ENCODE measurements around the gene PSEN1. TPM values are rescaled to one million over a fixed set of nuclear protein-coding genes. Genes with fewer than 3 reads are reported as not detected.

Gene PSEN1
- polyA plus RNA-seq: 35.3 TPM

DNA sequence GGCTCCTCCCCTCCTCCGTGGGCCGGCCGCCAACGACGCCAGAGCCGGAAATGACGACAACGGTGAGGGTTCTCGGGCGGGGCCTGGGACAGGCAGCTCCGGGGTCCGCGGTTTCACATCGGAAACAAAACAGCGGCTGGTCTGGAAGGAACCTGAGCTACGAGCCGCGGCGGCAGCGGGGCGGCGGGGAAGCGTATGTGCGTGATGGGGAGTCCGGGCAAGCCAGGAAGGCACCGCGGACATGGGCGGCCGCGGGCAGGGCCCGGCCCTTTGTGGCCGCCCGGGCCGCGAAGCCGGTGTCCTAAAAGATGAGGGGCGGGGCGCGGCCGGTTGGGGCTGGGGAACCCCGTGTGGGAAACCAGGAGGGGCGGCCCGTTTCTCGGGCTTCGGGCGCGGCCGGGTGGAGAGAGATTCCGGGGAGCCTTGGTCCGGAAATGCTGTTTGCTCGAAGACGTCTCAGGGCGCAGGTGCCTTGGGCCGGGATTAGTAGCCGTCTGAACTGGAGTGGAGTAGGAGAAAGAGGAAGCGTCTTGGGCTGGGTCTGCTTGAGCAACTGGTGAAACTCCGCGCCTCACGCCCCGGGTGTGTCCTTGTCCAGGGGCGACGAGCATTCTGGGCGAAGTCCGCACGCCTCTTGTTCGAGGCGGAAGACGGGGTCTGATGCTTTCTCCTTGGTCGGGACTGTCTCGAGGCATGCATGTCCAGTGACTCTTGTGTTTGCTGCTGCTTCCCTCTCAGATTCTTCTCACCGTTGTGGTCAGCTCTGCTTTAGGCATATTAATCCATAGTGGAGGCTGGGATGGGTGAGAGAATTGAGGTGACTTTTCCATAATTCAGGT, at the start of gene PSEN1:
Gene PSEN1, plus strand, starts transcription at position 121 of the 839 bp plus-strand sequence. CDS start 11,513 bp downstream, outside the sequence.
- Mint-ChIP-seq H3K4me1 (peaks cover 19 to 24% (median 22%) of the 10 kb centered on the region in 3 donors), H3K36me3 (peaks cover 1% of the 10 kb centered on the region), H3K27ac (peak within 1 kb of the TSS; percentile 95 to 99 (median 98)), H3K4me3 (peak within 1 kb of the TSS; percentile 93 to 99 (median 96)), H3K27me3 (no peaks in the 10 kb centered on the region), H3K9me3 (peaks cover 4 to 8% (median 6%) of the 10 kb centered on the region in 3 donors)

- Mint-ChIP-seq H3K4me3 (no peak overlapping the region), H3K27me3 (no peaks in the 10 kb centered on the region), H3K27ac (no peak overlapping the region), H3K9me3 (no peaks in the 10 kb centered on the region), H3K36me3 (peaks cover 1% of the 10 kb centered on the region), H3K4me1 (peaks cover 3 to 5% (median 3%) of the 10 kb centered on the region in 3 donors)
Measured at GRCh38 chr14:73091044-73091443, 45.3 kb upstream of the PSEN1 start.

DNA sequence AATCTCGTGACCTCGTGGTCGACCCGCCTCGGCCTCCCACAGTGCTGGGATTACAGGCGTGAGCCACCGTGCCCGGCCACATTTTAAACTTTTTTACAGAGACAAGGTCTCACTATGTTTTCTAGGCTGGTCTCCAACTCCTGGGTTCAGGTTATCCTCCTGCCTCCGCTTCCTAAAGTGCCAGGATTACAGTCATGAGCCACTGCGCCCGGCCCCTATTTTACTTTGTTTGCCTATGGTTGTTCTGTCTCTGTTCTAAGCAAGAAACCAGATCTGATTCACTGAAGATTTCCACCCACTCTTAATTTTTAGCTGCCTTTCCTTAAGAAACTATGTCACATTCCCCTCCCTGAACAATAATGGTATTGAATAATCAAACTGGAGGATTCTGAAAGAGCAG, 38.9 kb upstream of the PSEN1 start:
- no peaks in the 10 kb centered on the region for H3K27me3 Mint-ChIP-seq
- H3K27ac Mint-ChIP-seq: no peak overlapping the region
- H3K36me3 Mint-ChIP-seq: peaks cover 5% of the 10 kb centered on the region
- no peak overlapping the region for H3K4me3 Mint-ChIP-seq
- H3K9me3 Mint-ChIP-seq: no peaks in the 10 kb centered on the region
- peaks cover 0 to 3% (median 2%) of the 10 kb centered on the region in 3 donors for H3K4me1 Mint-ChIP-seq

- peaks cover 10% of the 10 kb centered on the region for H3K36me3 Mint-ChIP-seq
- no peaks in the 10 kb centered on the region for H3K27me3 Mint-ChIP-seq
- no peaks in the 10 kb centered on the region for H3K9me3 Mint-ChIP-seq
- H3K4me3 Mint-ChIP-seq: no peak overlapping the region
- H3K4me1 Mint-ChIP-seq: peaks cover 0 to 3% (median 2%) of the 10 kb centered on the region in 3 donors
- H3K27ac Mint-ChIP-seq: no peak overlapping the region
Measured at GRCh38 chr14:73100334-73100733, 36.0 kb upstream of the PSEN1 start.

- no peak overlapping the region for H3K4me3 Mint-ChIP-seq
- peaks cover 10% of the 10 kb centered on the region for H3K36me3 Mint-ChIP-seq
- H3K4me1 Mint-ChIP-seq: peaks cover 0 to 2% (median 0%) of the 10 kb centered on the region in 3 donors
Measured at GRCh38 chr14:73102806-73103497, 33.4 kb upstream of the PSEN1 start.

GRCh38 chr14:73105050-73105449, 31.3 kb upstream of the PSEN1 start:
- H3K27ac Mint-ChIP-seq: no peak overlapping the region
- peaks cover 14% of the 10 kb centered on the region for H3K36me3 Mint-ChIP-seq
- H3K4me3 Mint-ChIP-seq: no peak overlapping the region
- H3K27me3 Mint-ChIP-seq: no peaks in the 10 kb centered on the region
- no peaks in the 10 kb centered on the region for H3K9me3 Mint-ChIP-seq
- no peaks in the 10 kb centered on the region for H3K4me1 Mint-ChIP-seq

More at GRCh38 chr14:73102806-73103497, 33.4 kb upstream of the PSEN1 start:
- no peaks in the 10 kb centered on the region for H3K9me3 Mint-ChIP-seq
- H3K27ac Mint-ChIP-seq: peak overlapping the region in 1 of 3 donors; percentile 13
- H3K27me3 Mint-ChIP-seq: no peaks in the 10 kb centered on the region

GRCh38 chr14:73105727-73106126, 30.6 kb upstream of the PSEN1 start:
- no peaks in the 10 kb centered on the region for H3K27me3 Mint-ChIP-seq
- H3K4me1 Mint-ChIP-seq: no peaks in the 10 kb centered on the region
- peak overlapping the region in 1 of 4 donors; percentile 5 for H3K4me3 Mint-ChIP-seq
- H3K36me3 Mint-ChIP-seq: peaks cover 10% of the 10 kb centered on the region
- H3K27ac Mint-ChIP-seq: no peak overlapping the region
- no peaks in the 10 kb centered on the region for H3K9me3 Mint-ChIP-seq

DNA sequence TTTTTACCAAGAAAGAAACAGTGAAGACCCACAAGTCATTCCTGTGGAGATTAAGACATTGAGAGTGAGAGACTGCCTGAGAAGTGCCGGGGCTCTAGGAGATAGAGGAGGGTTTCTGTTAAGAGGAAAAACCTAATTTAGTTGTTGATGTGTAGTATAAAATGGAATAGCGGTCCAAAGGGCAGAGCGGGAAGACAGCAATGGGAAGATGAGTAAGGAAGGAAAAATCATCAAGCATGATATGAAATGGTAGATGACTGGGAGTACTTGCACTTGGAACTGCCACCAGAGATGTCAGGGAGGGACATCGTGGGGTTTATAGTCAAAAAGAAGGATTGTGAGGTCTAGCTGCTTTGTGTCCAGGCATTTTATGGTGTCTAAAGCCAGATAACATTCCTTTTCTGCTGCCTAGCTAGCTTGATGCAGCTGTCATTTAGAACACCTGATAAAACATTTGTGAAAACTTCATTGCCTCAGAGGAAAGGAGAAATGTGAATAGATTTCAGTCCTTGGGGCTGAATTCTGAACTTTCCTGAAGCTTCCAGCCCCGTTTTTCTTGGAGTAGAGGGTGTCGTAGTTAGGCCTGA, 20.1 kb upstream of the PSEN1 start:
- Mint-ChIP-seq H3K36me3 (no peaks in the 10 kb centered on the region), H3K9me3 (no peaks in the 10 kb centered on the region), H3K27ac (peak overlapping the region in 2 of 3 donors; percentile 2 to 25), H3K4me1 (peaks cover 0 to 2% (median 0%) of the 10 kb centered on the region in 3 donors), H3K27me3 (no peaks in the 10 kb centered on the region), H3K4me3 (no peak overlapping the region)

DNA sequence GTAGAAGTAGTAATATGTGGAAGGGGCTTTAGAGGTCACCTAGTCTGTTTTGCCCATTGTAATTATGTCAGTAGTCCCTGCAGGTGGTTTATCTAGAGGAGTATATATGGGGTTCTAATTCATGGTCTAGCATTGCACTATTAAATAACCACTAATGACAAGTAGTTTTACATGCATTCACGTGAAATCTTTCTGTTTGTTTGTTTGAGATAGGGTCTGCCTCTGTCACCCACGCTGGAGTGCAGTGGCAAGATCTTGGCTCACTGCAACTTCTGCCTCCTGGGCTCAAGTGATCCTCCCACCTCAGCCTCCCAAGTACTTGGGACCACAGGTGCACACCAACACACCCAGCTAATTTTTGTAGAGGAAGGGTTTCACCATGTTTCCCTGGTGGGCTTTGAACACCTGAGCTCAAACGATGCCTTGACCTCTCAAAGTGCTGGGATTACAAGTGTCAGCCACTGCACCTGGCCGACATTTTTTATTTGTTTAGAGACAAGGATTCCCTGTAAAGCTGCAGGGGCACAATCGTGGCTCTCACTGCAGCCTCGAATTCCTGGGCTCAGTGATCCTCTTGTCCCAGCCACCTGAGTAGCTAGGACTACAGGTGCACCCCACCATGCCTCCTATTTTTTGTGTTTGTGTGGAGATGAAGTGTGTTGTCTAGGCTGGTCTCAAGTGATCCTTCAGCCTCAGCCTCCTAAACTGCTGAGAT, 12.0 kb upstream of the PSEN1 start:
- no peak overlapping the region for H3K4me3 Mint-ChIP-seq
- H3K9me3 Mint-ChIP-seq: no peaks in the 10 kb centered on the region
- no peaks in the 10 kb centered on the region for H3K4me1 Mint-ChIP-seq
- H3K36me3 Mint-ChIP-seq: peaks cover 3% of the 10 kb centered on the region
- H3K27me3 Mint-ChIP-seq: no peaks in the 10 kb centered on the region
- no peak overlapping the region for H3K27ac Mint-ChIP-seq

GRCh38 chr14:73125169-73125588, 11.1 kb upstream of the PSEN1 start:
- Mint-ChIP-seq H3K36me3 (peaks cover 3% of the 10 kb centered on the region), H3K27me3 (no peaks in the 10 kb centered on the region), H3K9me3 (no peaks in the 10 kb centered on the region), H3K27ac (peak overlapping the region in 1 of 3 donors; percentile 8), H3K4me3 (no peak overlapping the region), H3K4me1 (no peaks in the 10 kb centered on the region)

GRCh38 chr14:73125746-73126145, 10.6 kb upstream of the PSEN1 start:
- Mint-ChIP-seq H3K4me1 (no peaks in the 10 kb centered on the region), H3K9me3 (no peaks in the 10 kb centered on the region), H3K4me3 (no peak overlapping the region), H3K27me3 (no peaks in the 10 kb centered on the region), H3K36me3 (peaks cover 3% of the 10 kb centered on the region), H3K27ac (no peak overlapping the region)

- Mint-ChIP-seq H3K9me3 (peaks cover 4 to 8% (median 6%) of the 10 kb centered on the region in 3 donors), H3K4me1 (peaks cover 12 to 17% (median 14%) of the 10 kb centered on the region in 3 donors), H3K36me3 (peaks cover 1% of the 10 kb centered on the region), H3K27me3 (no peaks in the 10 kb centered on the region), H3K4me3 (peak overlapping the region in 1 of 4 donors; percentile 65), H3K27ac (peak overlapping the region in 1 of 3 donors; percentile 58)
Measured at GRCh38 chr14:73133795-73134194, 2.5 kb upstream of the PSEN1 start.

- H3K9me3 Mint-ChIP-seq: peaks cover 4 to 8% (median 6%) of the 10 kb centered on the region in 3 donors
- peaks cover 1% of the 10 kb centered on the region for H3K36me3 Mint-ChIP-seq
- H3K4me1 Mint-ChIP-seq: peaks cover 19 to 22% (median 21%) of the 10 kb centered on the region in 3 donors
- no peaks in the 10 kb centered on the region for H3K27me3 Mint-ChIP-seq
- peak overlapping the region; percentile 95 to 99 (median 98) for H3K27ac Mint-ChIP-seq
- peak overlapping the region; percentile 93 to 99 (median 96) for H3K4me3 Mint-ChIP-seq
Measured at GRCh38 chr14:73136085-73136386, 271 bp upstream of the PSEN1 start.

DNA sequence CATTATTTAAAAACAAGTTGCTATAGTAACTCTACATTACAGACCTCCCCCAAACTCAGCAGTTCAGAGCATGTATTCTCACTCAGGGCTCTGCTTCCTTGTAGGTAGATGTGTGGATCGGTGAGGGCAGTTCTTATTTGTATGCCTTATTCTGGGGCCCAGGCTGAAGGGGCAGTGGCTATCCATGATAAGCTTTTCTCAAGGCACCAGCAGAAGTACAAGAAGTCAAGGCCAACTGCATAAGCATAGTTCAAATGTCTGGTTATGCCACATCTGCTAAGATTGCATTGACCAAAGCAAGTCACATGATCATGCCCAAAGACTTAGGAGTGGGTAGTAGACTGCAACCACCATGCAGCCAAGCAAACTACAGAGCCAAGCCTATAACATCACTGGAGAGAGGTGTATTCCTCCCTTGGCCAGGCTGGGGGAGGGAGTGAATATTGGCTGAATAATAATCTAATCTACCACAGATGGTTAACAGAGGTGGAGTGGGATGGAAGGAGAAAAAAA, 4.6 kb downstream of the PSEN1 start:
- Mint-ChIP-seq H3K4me3 (peak overlapping the region in 1 of 4 donors; percentile 58), H3K27me3 (no peaks in the 10 kb centered on the region), H3K36me3 (peaks cover 1% of the 10 kb centered on the region), H3K9me3 (no peaks in the 10 kb centered on the region), H3K4me1 (peaks cover 31 to 39% (median 32%) of the 10 kb centered on the region in 3 donors), H3K27ac (peak overlapping the region in 2 of 3 donors; percentile 35 to 36)

Measured in IgD-negative memory B cell (primary cell).